Left lung (tissue), 10 donors: Measurements from ENCODE around the gene CYFIP2. TPM values are rescaled to one million over a fixed set of nuclear protein-coding genes. Genes with fewer than 3 reads are reported as not detected.

Experiments
- ATAC-seq: fragments of 200-7000 bp; cut with Tn5 transposase; one replicate; pipeline ENCODE4 v1.9.1; 2020; ENCODE audit warnings: moderate library complexity
- DNase-seq, 4 donors: peaks; one replicate each; pipeline ENCODE4 v3.0.0-alpha.2; 2013 to 2020
- H3K27ac ChIP-seq, 2 donors: fragments of 200-600 bp; sonication (generic) in 1 of 2; one replicate each; pipeline versions ENCODE4 v1.5.0 to v1.8.0; 2020 to 2021
- H3K27me3 ChIP-seq, 2 donors: fragments of 200-600 bp; sonication (generic) in 1 of 2; one replicate each; pipeline versions ENCODE4 v1.5.0 to v1.8.0; 2020 to 2021
- H3K36me3 ChIP-seq, 2 donors: fragments of 200-600 bp; sonication (generic) in 1 of 2; one replicate each; pipeline versions ENCODE4 v1.5.0 to v1.8.0; 2020 to 2021
- H3K4me1 ChIP-seq, 2 donors: fragments of 200-600 bp; one replicate each; pipeline ENCODE4 v1.8.0; 2021
- H3K4me3 ChIP-seq, 2 donors: fragments of 200-600 bp; sonication (generic) in 1 of 2; one replicate each; pipeline versions ENCODE4 v1.5.0 to v1.8.0; 2020 to 2021; ENCODE audit warnings: mild to moderate bottlenecking in 1 of 2
- H3K9me3 ChIP-seq, 2 donors: fragments of 200-600 bp; sonication (generic) in 1 of 2; one replicate each; pipeline versions ENCODE4 v1.5.0 to v1.8.0; 2020 to 2021
- CTCF ChIP-seq, 2 donors: fragments of 200-600 bp; sonication (generic) in 1 of 2; IDR thresholded peaks; one replicate each; pipeline versions ENCODE4 v1.5.0 to v1.8.0; 2021; ENCODE audit warnings: antibody characterized with exemption in 2 of 2
- intact Hi-C, 2 donors: fragments of 100-400 bp; cut with DNase I; formaldehyde crosslinking; loops; one replicate each; pipeline versions ENCODE4 v1.11.2 to v1.14.2; 2022
- polyA plus RNA-seq, 6 donors: library from polyadenylated mRNA; unstranded; fragments of 120-200 nt; gene quantifications; one replicate each; pipeline ENCODE4 v1.2.1, GENCODE V29; 2013; ENCODE audit not compliant: insufficient read length in 6 of 6
- total RNA-seq, 2 donors: library from RNA; stranded (reverse); fragmentation: NEBNext Ultra II Directional; extraction: Animal tissue kit (Norgen Biotek cat#: 25700); gene quantifications; one replicate each; pipeline ENCODE4 v1.2.1, GENCODE V29; 2021
- donor health status: DM: no; HTN: yes; CAD: no.
- donor health status: DM: no; HTN: no; CAD: no.

Gene CYFIP2
- total and polyA plus RNA-seq, 8 donors = 25.6 to 63.4 (median 31.2) TPM

- no peak overlapping the region for H3K27ac ChIP-seq
- intact Hi-C loops = no loop called here
- H3K4me3 ChIP-seq = no peak overlapping the region
- H3K9me3 ChIP-seq = no peaks in the 10 kb centered on the region
- DNase-seq (no peak), ATAC-seq (no peak)
- TF ChIP-seq CTCF (IDR thresholded peaks at IDR 0.05) = no peak
- no peaks in the 10 kb centered on the region for H3K4me1 ChIP-seq
- H3K36me3 ChIP-seq = peaks cover 0 to 20% of the 10 kb centered on the region in 2 donors
- H3K27me3 ChIP-seq = no peaks in the 10 kb centered on the region
Observed at GRCh38 chr5:157288405-157289163, 22.7 kb downstream of the CYFIP2 start.

- DNase-seq = no peak
- Histone ChIP-seq H3K4me1 (no peaks in the 10 kb centered on the region), H3K36me3 (peaks cover 0 to 20% of the 10 kb centered on the region in 2 donors), H3K9me3 (no peaks in the 10 kb centered on the region), H3K4me3 (no peak overlapping the region), H3K27ac (no peak overlapping the region), H3K27me3 (no peaks in the 10 kb centered on the region)
- ATAC-seq = no peak
- intact Hi-C loops = no loop called here
- TF ChIP-seq CTCF (IDR thresholded peaks at IDR 0.05) = no peak
Observed at GRCh38 chr5:157289164-157289819, 23.4 kb downstream of the CYFIP2 start.

GRCh38 chr5:157290156-157290980, 24.4 kb downstream of the CYFIP2 start:
- Histone ChIP-seq H3K27ac (no peak overlapping the region), H3K27me3 (no peaks in the 10 kb centered on the region)

GRCh38 chr5:157290981-157291711, 25.2 kb downstream of the CYFIP2 start:
- Histone ChIP-seq H3K9me3 (no peaks in the 10 kb centered on the region), H3K4me1 (no peaks in the 10 kb centered on the region), H3K27me3 (no peaks in the 10 kb centered on the region), H3K27ac (no peak overlapping the region), H3K36me3 (peaks cover 0 to 20% of the 10 kb centered on the region in 2 donors), H3K4me3 (no peak overlapping the region)
- intact Hi-C loops = no loop called here
- DNase-seq (peak in 1 of 4 donors; percentile 41), ATAC-seq (peak; percentile 46)
- TF ChIP-seq CTCF (IDR thresholded peaks at IDR 0.05) = no peak

More at GRCh38 chr5:157290156-157290980, 24.4 kb downstream of the CYFIP2 start:
- Histone ChIP-seq H3K36me3 (peaks cover 0 to 20% of the 10 kb centered on the region in 2 donors), H3K9me3 (no peaks in the 10 kb centered on the region), H3K4me3 (no peak overlapping the region), H3K4me1 (no peaks in the 10 kb centered on the region)
- DNase-seq (no peak), ATAC-seq (peak; percentile 30)
- no peak for TF ChIP-seq CTCF (IDR thresholded peaks at IDR 0.05)
- intact Hi-C loops = no loop called here
